Measurements from ENCODE around the gene EGFL7.

The EGFL7 gene

GRCh38 chr9:136669791-136670464, 7.2 kb downstream of the EGFL7 start:
- H3K4me1 ChIP-seq (ENCODE audit: insufficient read depth, insufficient read length) = peaks cover 35% of the 10 kb centered on the region
- peaks cover 25% of the 10 kb centered on the region for H3K36me3 ChIP-seq (ENCODE audit: insufficient read depth, insufficient read length, low read length)
- peaks cover 3% of the 10 kb centered on the region for H3K27me3 ChIP-seq (ENCODE audit: insufficient read depth, insufficient read length)
- TF ChIP-seq ZNF274 (IDR thresholded peaks at IDR 0.05; ENCODE audit: low read depth, low read length) (no peak), SUZ12 (IDR thresholded peaks at IDR 0.05; ENCODE audit: extremely low read depth, insufficient read depth, insufficient read length) (no peak), YY1 (IDR thresholded peaks at IDR 0.05; ENCODE audit: insufficient read depth, insufficient read length) (no peak)
- DNase-seq (ENCODE audit: low read depth, low spot score) = no peak
- H3K9ac ChIP-seq (ENCODE audit: insufficient read length, low read depth) = no peak overlapping the region
- no peaks in the 10 kb centered on the region for H3K9me3 ChIP-seq (ENCODE audit: insufficient read depth, low read length)
- H3K4me3 ChIP-seq (ENCODE audit: insufficient read length, low read depth) = no peak overlapping the region

GRCh38 chr9:136670576-136671253, 8.0 kb downstream of the EGFL7 start:
- Histone ChIP-seq H3K4me3 (ENCODE audit: insufficient read length, low read depth) (no peak overlapping the region), H3K9ac (ENCODE audit: insufficient read length, low read depth) (no peak overlapping the region), H3K4me1 (ENCODE audit: insufficient read depth, insufficient read length) (peaks cover 34% of the 10 kb centered on the region), H3K9me3 (ENCODE audit: insufficient read depth, low read length) (no peaks in the 10 kb centered on the region), H3K27me3 (ENCODE audit: insufficient read depth, insufficient read length) (no peaks in the 10 kb centered on the region), H3K36me3 (ENCODE audit: insufficient read depth, insufficient read length, low read length) (peaks cover 25% of the 10 kb centered on the region)
- no peak for TF ChIP-seq SUZ12 (IDR thresholded peaks at IDR 0.05; ENCODE audit: extremely low read depth, insufficient read depth, insufficient read length)
- no peak for TF ChIP-seq ZNF274 (IDR thresholded peaks at IDR 0.05; ENCODE audit: low read depth, low read length)
- no peak for TF ChIP-seq YY1 (IDR thresholded peaks at IDR 0.05; ENCODE audit: insufficient read depth, insufficient read length)
- DNase-seq (ENCODE audit: low read depth, low spot score) = no peak

- H3K27me3 ChIP-seq (ENCODE audit: insufficient read depth, insufficient read length) = no peaks in the 10 kb centered on the region
- peaks cover 26% of the 10 kb centered on the region for H3K36me3 ChIP-seq (ENCODE audit: insufficient read depth, insufficient read length, low read length)
- no peak for DNase-seq (ENCODE audit: low read depth, low spot score)
- peaks cover 34% of the 10 kb centered on the region for H3K4me1 ChIP-seq (ENCODE audit: insufficient read depth, insufficient read length)
- no peak for TF ChIP-seq SUZ12 (IDR thresholded peaks at IDR 0.05; ENCODE audit: extremely low read depth, insufficient read depth, insufficient read length)
- TF ChIP-seq YY1 (IDR thresholded peaks at IDR 0.05; ENCODE audit: insufficient read depth, insufficient read length) = no peak
- no peak overlapping the region for H3K4me3 ChIP-seq (ENCODE audit: insufficient read length, low read depth)
- H3K9me3 ChIP-seq (ENCODE audit: insufficient read depth, low read length) = no peaks in the 10 kb centered on the region
- no peak overlapping the region for H3K9ac ChIP-seq (ENCODE audit: insufficient read length, low read depth)
These were observed 8.5 kb downstream of the EGFL7 start for GRCh38 chr9:136671254-136671614.

- TF ChIP-seq ZNF274 (IDR thresholded peaks at IDR 0.05; ENCODE audit: low read depth, low read length) (no peak), SUZ12 (IDR thresholded peaks at IDR 0.05; ENCODE audit: extremely low read depth, insufficient read depth, insufficient read length) (no peak), YY1 (IDR thresholded peaks at IDR 0.05; ENCODE audit: insufficient read depth, insufficient read length) (no peak)
- peaks cover 34% of the 10 kb centered on the region for H3K4me1 ChIP-seq (ENCODE audit: insufficient read depth, insufficient read length)
- no peak overlapping the region for H3K4me3 ChIP-seq (ENCODE audit: insufficient read length, low read depth)
- no peaks in the 10 kb centered on the region for H3K27me3 ChIP-seq (ENCODE audit: insufficient read depth, insufficient read length)
- H3K36me3 ChIP-seq (ENCODE audit: insufficient read depth, insufficient read length, low read length) = peaks cover 31% of the 10 kb centered on the region
- peak overlapping the region; percentile 42 for H3K9ac ChIP-seq (ENCODE audit: insufficient read length, low read depth)
- no peak for DNase-seq (ENCODE audit: low read depth, low spot score)
- no peaks in the 10 kb centered on the region for H3K9me3 ChIP-seq (ENCODE audit: insufficient read depth, low read length)
These were observed 9.1 kb downstream of the EGFL7 start for GRCh38 chr9:136671646-136672430.

GRCh38 chr9:136672431-136673087, 9.8 kb downstream of the EGFL7 start:
- TF ChIP-seq SUZ12 (IDR thresholded peaks at IDR 0.05; ENCODE audit: extremely low read depth, insufficient read depth, insufficient read length) (no peak), ZNF274 (IDR thresholded peaks at IDR 0.05; ENCODE audit: low read depth, low read length) (no peak), YY1 (IDR thresholded peaks at IDR 0.05; ENCODE audit: insufficient read depth, insufficient read length) (no peak)
- no peak overlapping the region for H3K9ac ChIP-seq (ENCODE audit: insufficient read length, low read depth)
- no peaks in the 10 kb centered on the region for H3K9me3 ChIP-seq (ENCODE audit: insufficient read depth, low read length)

GRCh38 chr9:136673088-136673974, 10.6 kb downstream of the EGFL7 start:
- Histone ChIP-seq H3K4me3 (ENCODE audit: insufficient read length, low read depth) (no peak overlapping the region), H3K4me1 (ENCODE audit: insufficient read depth, insufficient read length) (peaks cover 21% of the 10 kb centered on the region), H3K36me3 (ENCODE audit: insufficient read depth, insufficient read length, low read length) (peaks cover 36% of the 10 kb centered on the region), H3K9me3 (ENCODE audit: insufficient read depth, low read length) (no peaks in the 10 kb centered on the region), H3K27me3 (ENCODE audit: insufficient read depth, insufficient read length) (no peaks in the 10 kb centered on the region), H3K9ac (ENCODE audit: insufficient read length, low read depth) (no peak overlapping the region)
- TF ChIP-seq YY1 (IDR thresholded peaks at IDR 0.05; ENCODE audit: insufficient read depth, insufficient read length) = no peak
- TF ChIP-seq SUZ12 (IDR thresholded peaks at IDR 0.05; ENCODE audit: extremely low read depth, insufficient read depth, insufficient read length) = no peak
- TF ChIP-seq ZNF274 (IDR thresholded peaks at IDR 0.05; ENCODE audit: low read depth, low read length) = no peak
- no peak for DNase-seq (ENCODE audit: low read depth, low spot score)

More at GRCh38 chr9:136672431-136673087, 9.8 kb downstream of the EGFL7 start:
- Histone ChIP-seq H3K27me3 (ENCODE audit: insufficient read depth, insufficient read length) (no peaks in the 10 kb centered on the region), H3K4me3 (ENCODE audit: insufficient read length, low read depth) (no peak overlapping the region), H3K4me1 (ENCODE audit: insufficient read depth, insufficient read length) (peaks cover 29% of the 10 kb centered on the region), H3K36me3 (ENCODE audit: insufficient read depth, insufficient read length, low read length) (peaks cover 36% of the 10 kb centered on the region)
- no peak for DNase-seq (ENCODE audit: low read depth, low spot score)

Data from NT2/D1 (cell line).